Motor neuron (in vitro differentiated cells): Measurements from ENCODE around the gene CDH13. TPM values are rescaled to one million over a fixed set of nuclear protein-coding genes. Genes with fewer than 3 reads are reported as not detected.
A peak's percentile ranks its signal among the peaks of the same experiment; 100 is the strongest.

ENCODE experiments used
- ATAC-seq, 8 experiments: fragments of 200-7000 bp; cut with Tn5 transposase; replicated peaks in 6 of 8; 2 replicates each; pipeline ENCODE4 v1.8.0; 2021; ENCODE audit warnings: mild to moderate bottlenecking in 8 of 8, moderate library complexity in 8 of 8
- H3K27ac ChIP-seq, 2 donors: fragments of 250-450 bp; sonication (Bioruptor Pico); 2 replicates each; pipeline ENCODE4 v1.9.0; 2021; ENCODE audit warnings: antibody characterized with exemption in 2 of 2, mild to moderate bottlenecking in 2 of 2, moderate library complexity in 1 of 2
- H3K4me1 ChIP-seq, 2 donors: fragments of 250-450 bp; sonication (Bioruptor Pico); replicated peaks in 1 of 2; 2 replicates each; pipeline ENCODE4 v1.6.1; 2021; ENCODE audit warnings: antibody characterized with exemption in 2 of 2, mild to moderate bottlenecking in 2 of 2, moderate library complexity in 1 of 2
- H3K4me3 ChIP-seq, 5 donors: fragments of 250-450 bp; sonication (Bioruptor Pico); 2 replicates each; pipeline ENCODE4 v1.9.0; 2021; ENCODE audit warnings: antibody characterized with exemption in 5 of 5, mild to moderate bottlenecking in 5 of 5, moderate library complexity in 4 of 5
- WGBS, 10 experiments: fragments of 450-650 bp; shearing (Covaris generic); methylation state at CpG; one replicate each; pipeline ENCODE4 v1.0.0; 2022; 5-methylcytosine and 5-hydroxymethylcytosine counted together
- in situ Hi-C, 9 experiments: fragments of 400-800 bp; cut with MboI; loops; one replicate each; pipeline ENCODE4 v1.15.0; 2021; ENCODE audit warnings: low sequenced_read_pairs in 9 of 9, low pct_unique_long_range_greater_than_20kb in 2 of 9; ENCODE audit not compliant: unreplicated experiment in 9 of 9
- total RNA-seq, 8 experiments: library from RNA; unstranded; fragments of 300-600 nt; gene quantifications; 2 replicates each; pipeline versions ENCODE4 v1.2.3 to v1.2.4, GENCODE V29; 2022

CDH13 gene
- total RNA-seq, 8 experiments from 2014 or later = 0.42 to 10.3 (median 3.4) TPM

DNA sequence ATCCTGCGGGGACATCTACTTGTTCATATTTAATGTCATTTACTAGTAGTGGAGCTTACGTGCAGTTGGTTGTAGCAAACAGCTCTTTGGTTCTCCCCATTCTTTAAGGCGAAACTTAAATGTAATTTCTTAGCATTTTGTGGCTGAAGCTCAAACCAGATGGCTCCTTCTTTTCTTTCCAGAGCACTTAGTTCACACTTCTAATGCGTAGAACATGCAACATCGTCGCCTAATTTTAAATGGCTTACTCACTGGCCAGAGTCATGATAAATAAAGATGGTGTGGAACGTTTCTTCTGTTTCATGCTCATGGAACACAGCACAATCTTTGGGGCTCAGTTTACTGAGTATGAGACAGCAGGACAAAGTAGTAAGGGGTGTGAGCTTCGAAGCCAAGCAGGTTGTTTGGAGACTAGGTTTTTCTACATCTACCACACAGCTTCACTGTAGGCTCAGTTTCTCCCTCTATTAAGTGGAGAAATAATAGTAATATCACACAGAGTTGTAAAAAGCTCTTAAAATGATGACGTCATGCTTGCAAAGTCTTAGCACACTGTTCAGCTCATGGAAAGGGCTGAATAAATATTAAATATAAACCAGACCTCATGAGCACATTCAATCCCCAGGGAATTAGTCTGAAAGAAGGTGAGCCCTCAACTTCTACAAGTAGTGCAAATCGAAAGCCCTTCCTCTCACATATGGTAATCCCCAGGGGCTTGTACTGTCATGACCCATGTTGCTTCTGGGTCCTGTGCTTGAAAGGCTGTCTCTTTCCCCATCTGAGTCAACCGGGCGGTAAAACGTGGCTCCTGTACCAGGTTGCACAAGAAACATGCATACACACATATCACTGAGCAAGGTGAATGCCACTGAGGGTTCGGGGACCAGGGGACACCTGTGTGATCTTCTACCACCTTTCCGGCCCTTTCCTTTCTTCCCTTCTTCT lies 384.3 kb downstream of the CDH13 start:
- ATAC-seq = no peak
- Histone ChIP-seq H3K4me3 (no peak overlapping the region), H3K27ac (no peak overlapping the region), H3K4me1 (peaks cover 4 to 11% of the 10 kb centered on the region in 2 donors)
- 50 to 100% (median 80%) methylated on average over 1 to 11 of the region's 15 CpGs for WGBS, 10 experiments
- in situ Hi-C loops = no loop called here

DNA sequence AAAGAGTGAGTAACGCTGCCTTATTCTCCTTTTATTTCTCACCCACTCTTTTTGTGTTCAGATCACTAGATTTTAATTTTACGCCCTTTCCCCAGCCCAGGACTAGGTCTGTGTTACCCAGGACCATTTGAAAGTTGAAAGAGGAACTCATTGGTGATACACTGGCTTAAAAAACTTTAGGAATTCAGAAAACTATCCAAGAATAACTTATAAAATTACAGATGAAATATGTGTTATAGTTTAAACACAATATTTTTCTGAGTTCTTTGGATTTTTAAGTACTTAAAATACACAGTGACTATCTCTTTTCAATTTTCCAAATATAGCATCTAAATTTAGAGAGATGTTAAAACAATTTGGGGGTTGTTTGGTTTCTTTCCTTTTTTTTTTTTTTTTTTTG lies 385.2 kb downstream of the CDH13 start:
- WGBS, 10 experiments = 47 to 100% (median 93%) methylated on average over 1 to 2 of the region's 2 CpGs; no CpG with 5 or more reads in 1 of the 10 experiments
- H3K27ac ChIP-seq = no peak overlapping the region
- in situ Hi-C loops = no loop called here
- H3K4me1 ChIP-seq = peaks cover 5 to 14% of the 10 kb centered on the region in 2 donors
- ATAC-seq = no peak
- no peak overlapping the region for H3K4me3 ChIP-seq

DNA sequence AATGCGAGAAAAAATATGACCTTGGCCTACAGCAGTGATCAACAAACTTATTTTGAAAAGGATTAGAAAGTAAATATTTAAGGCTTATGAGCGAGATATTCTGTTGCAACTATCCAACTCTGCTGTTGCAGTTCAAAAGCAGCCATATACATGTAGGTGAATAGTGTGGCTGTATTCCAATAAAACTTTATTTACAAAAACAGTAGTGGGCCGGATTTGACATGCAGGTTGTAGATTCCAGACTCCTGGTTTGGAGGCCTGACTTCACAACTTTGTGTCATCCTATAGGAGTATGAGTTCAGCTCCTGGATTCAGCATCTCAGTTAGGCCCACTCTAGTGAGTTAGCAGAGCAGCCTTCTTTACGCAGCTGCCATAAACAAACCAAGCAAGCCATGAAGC lies 386.3 kb downstream of the CDH13 start:
- H3K4me1 ChIP-seq = peaks cover 5 to 14% of the 10 kb centered on the region in 2 donors
- in situ Hi-C loops = no loop called here
- WGBS, 10 experiments = 14 to 100% (median 94%) methylated on average over 1 to 4 of the region's 4 CpGs; no CpG with 5 or more reads in 2 of the 10 experiments
- no peak overlapping the region for H3K4me3 ChIP-seq
- ATAC-seq = no peak
- H3K27ac ChIP-seq = no peak overlapping the region

DNA sequence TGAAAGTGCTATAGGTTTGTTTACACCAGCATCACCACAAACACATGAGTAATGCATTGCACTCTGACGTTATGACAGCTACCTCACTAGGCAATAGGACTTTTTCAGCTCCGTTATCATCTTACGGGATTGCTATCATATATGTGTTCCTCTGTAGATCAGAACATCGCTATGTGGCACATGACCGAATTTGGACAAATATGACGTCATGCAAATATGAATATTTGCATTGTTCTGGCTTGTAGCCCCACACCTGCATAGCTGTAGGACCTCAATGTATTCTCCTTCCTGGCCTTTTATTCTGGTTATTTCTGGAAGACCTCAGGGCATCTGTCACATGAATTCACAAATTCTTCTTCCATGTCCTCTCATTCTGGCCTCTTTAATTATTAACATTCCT lies 393.2 kb downstream of the CDH13 start:
- no peak for ATAC-seq
- in situ Hi-C loops = no loop called here
- 79 to 100% (median 92%) methylated on average over 2 to 6 of the region's 6 CpGs for WGBS, 10 experiments
- H3K27ac ChIP-seq = no peak overlapping the region
- H3K4me1 ChIP-seq = peaks cover 5 to 16% of the 10 kb centered on the region in 2 donors
- H3K4me3 ChIP-seq = no peak overlapping the region

DNA sequence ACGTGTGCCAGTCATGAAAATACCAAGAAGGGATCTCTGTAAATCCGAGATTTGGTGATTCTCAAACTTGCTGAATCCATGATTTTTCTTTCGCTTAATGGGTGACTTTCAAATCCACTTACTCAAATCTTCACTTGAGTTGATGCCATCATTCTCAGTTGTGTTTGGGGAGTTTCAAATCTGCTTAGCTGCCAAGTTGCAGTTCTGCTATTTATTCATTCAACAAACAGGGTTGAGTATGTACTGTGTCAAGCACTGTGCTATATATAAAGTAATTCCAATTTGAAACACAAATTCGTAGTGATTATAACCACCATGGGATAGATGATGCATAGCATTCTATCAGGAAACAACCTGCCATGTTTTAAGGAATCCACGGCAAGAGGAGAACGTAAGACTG lies 394.3 kb downstream of the CDH13 start:
- 17 to 100% (median 83%) methylated on average over 2 to 6 of the region's 6 CpGs; no CpG with 5 or more reads in 1 of the 10 experiments for WGBS, 10 experiments
- H3K4me1 ChIP-seq = peaks cover 2 to 5% of the 10 kb centered on the region in 2 donors
- in situ Hi-C loops = no loop called here
- ATAC-seq = no peak
- no peak overlapping the region for H3K27ac ChIP-seq
- no peak overlapping the region for H3K4me3 ChIP-seq

DNA sequence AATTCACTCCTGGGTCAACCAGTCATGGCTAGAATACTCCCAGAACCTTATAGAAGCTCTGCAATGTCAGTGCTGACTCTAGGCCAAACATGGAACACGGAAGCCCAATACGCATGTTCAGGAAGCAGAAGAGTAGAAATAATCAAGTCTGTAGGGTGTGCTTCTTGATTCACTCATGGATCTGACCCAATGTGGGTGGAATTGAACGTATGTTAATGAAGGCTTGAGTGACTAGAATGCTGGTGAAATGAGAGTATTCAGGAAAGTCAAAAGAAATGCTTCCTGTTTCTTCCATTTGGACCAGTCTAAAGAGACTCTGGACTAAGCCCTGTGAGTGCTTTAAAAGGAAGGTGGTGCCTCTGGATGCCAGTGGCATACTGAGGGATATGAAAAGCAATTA lies 395.0 kb downstream of the CDH13 start:
- in situ Hi-C loops = no loop called here
- peak in 2 of 8 experiments; percentile 95 to 97 for ATAC-seq
- H3K4me1 ChIP-seq = peaks cover 0 to 2% of the 10 kb centered on the region in 2 donors
- H3K4me3 ChIP-seq = no peak overlapping the region
- H3K27ac ChIP-seq = no peak overlapping the region
- WGBS, 10 experiments = 0 to 100% (median 78%) methylated on average over 1 to 3 of the region's 3 CpGs; no CpG with 5 or more reads in 1 of the 10 experiments

DNA sequence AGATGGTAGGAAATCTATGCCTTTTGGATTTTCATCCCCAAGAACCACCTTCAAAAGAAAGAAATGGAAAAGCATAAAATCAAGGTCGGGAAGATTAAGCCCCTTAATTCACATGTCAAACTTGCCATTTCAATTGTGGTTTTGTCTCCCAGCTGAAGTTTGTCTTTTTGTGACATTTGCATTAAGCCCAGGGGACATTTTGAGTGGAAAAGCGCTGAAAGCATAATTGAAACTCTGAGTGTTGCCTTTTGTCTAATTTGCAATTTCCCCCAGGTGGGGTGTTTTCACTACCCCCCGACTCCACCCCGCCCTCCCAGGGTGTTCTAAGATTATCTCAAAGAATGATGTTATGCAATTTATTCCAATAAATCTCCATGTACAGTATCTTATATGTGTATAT lies 396.2 kb downstream of the CDH13 start:
- Histone ChIP-seq H3K4me1 (peaks cover 0 to 2% of the 10 kb centered on the region in 2 donors), H3K27ac (no peak overlapping the region), H3K4me3 (no peak overlapping the region)
- in situ Hi-C loops = no loop called here
- WGBS, 10 experiments = 0 to 80% (median 63%) methylated on average over 1 to 3 of the region's 4 CpGs; no CpG with 5 or more reads in 2 of the 10 experiments
- no peak for ATAC-seq

DNA sequence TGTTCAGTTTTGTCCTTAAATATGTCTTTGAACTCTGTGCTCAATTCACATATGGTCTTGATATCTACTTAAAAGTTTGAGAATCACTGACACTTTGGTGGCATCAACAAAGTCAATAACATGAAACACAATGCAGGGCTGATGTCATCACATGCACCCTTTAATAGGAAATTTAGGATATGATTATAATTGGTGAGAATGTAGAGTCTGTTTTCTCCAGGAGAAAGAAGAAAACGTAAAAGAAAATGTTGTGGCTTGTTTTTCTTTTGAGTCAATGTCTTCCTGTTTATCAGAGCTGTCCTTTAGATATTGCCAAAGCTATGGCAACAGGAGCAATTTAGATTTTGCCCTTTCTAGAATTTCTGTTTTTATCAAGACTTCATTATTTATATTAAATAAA lies 396.9 kb downstream of the CDH13 start:
- in situ Hi-C loops = no loop called here
- no peak overlapping the region for H3K4me3 ChIP-seq
- WGBS, 10 experiments = 0 to 100% (median 47%) methylated on average over 1 of the region's 1 CpG; no CpG with 5 or more reads in 2 of the 10 experiments
- peaks cover 0 to 2% of the 10 kb centered on the region in 2 donors for H3K4me1 ChIP-seq
- H3K27ac ChIP-seq = no peak overlapping the region
- ATAC-seq = no peak

DNA sequence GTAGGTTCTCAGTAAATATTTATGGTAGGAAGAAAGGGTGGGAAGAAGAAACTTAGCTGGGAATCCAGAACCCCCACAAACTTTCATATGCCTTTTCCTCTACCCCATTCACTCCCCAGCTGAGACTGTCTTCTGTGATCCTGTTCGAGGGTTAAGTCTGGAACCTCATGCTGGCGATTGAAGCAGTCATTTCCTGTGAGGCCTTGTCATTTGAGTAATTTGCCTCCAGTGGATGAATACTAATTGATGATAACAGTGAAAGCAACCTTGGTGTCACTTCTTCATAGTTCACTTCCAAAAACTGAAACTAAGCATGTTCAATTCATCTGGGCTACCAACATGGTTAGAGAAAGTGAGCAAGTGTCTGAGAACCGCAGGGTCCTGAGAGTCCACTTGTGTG lies 401.2 kb downstream of the CDH13 start:
- Histone ChIP-seq H3K27ac (no peak overlapping the region), H3K4me3 (no peak overlapping the region), H3K4me1 (peaks cover 3% of the 10 kb centered on the region in 2 donors)
- in situ Hi-C loops = no loop called here
- 8 to 83% (median 60%) methylated on average over 1 to 3 of the region's 3 CpGs; no CpG with 5 or more reads in 2 of the 10 experiments for WGBS, 10 experiments
- no peak for ATAC-seq

DNA sequence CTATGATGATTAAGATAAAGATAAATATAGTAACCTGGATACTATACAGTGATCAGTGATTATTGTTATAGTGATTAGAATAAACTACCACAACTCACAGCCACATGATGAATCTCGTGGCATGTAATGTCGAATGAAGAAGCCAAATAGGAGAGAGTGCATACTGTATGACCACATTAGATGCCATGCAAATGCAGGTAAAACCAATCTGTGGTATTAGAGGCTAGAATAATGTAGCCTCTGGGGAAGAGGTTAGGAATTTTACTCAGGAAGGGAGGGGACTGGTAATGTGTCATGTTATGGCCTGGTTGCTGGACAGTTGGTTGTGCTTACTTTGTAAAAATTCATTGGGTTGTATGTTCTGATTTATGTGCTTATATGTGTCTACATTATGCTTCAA lies 402.7 kb downstream of the CDH13 start:
- ATAC-seq = peak in 2 of 8 experiments; percentile 35 to 77
- 24 to 90% (median 63%) methylated on average over 1 to 2 of the region's 2 CpGs; no CpG with 5 or more reads in 5 of the 10 experiments for WGBS, 10 experiments
- in situ Hi-C loops = no loop called here
- Histone ChIP-seq H3K4me1 (peaks cover 3% of the 10 kb centered on the region in 2 donors), H3K4me3 (no peak overlapping the region), H3K27ac (no peak overlapping the region)

DNA sequence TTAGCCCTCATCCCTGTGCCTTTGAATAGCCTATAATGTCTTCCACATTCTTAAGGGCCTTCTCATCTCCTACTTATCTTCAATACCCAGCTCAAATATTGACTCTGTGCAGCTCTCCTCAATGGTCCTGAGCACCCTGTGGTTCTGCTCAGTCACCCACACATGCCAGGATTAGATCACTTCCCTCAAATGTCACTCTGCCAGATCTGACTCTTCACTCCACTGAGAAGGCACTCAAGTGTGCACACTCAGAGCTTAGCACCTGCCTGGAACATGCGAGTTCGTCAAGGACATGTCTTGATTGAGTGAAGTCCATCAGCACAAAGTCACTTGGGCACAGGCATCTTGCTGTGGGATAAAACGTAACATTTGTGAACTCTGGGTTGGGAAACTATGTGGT lies 404.8 kb downstream of the CDH13 start:
- WGBS, 10 experiments = 60 to 100% (median 89%) methylated on average over 1 to 3 of the region's 3 CpGs; no CpG with 5 or more reads in 4 of the 10 experiments
- H3K4me3 ChIP-seq = no peak overlapping the region
- no peak for ATAC-seq
- H3K4me1 ChIP-seq = peaks cover 3% of the 10 kb centered on the region in 2 donors
- in situ Hi-C loops = no loop called here
- H3K27ac ChIP-seq = no peak overlapping the region

DNA sequence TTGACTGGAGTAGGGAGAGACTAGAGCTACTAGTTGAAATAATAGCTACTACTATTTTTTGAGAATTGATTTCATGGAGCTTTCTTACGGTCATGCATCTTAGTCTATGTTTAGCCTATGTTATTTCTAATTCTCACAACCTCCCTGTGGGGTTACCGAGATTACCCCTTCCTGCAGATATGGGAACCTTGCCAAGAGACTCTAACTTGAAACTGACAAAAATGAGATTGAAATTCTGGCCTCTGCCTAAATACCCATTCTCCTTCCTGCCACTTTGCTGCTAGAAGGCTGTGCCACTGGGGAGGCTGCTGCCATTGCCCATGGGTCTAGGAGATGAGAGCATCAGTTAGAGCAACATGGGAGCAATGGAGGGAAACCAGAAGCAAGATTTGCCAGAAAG lies 410.3 kb downstream of the CDH13 start:
- Histone ChIP-seq H3K4me1 (no peaks in the 10 kb centered on the region), H3K27ac (no peak overlapping the region), H3K4me3 (no peak overlapping the region)
- in situ Hi-C loops = no loop called here
- no peak for ATAC-seq
- WGBS, 10 experiments = 31 to 100% (median 74%) methylated on average over 1 to 2 of the region's 2 CpGs; no CpG with 5 or more reads in 2 of the 10 experiments

DNA sequence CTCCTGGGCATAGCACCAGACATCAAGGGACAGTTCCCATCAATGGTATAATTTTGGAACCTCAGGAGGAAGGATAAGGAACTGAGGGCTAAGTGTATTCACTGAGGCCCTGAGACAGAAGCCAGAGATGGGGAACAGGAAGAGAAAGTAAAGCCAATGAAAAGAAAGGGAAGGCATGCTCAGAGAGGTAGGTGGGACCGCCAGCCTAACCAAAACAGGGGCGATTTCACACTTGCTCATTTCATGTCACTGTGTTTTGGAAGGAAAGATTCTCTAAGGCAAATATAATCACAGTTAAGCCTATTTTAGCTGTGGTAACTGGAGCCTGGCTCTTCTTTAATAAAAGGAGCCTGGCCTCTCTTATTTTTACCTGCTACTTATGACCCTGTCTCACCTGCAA lies 411.1 kb downstream of the CDH13 start:
- WGBS, 10 experiments = 29 to 100% (median 68%) methylated on average over 1 to 2 of the region's 2 CpGs; no CpG with 5 or more reads in 6 of the 10 experiments
- Histone ChIP-seq H3K27ac (no peak overlapping the region), H3K4me1 (no peaks in the 10 kb centered on the region), H3K4me3 (no peak overlapping the region)
- ATAC-seq = no peak
- in situ Hi-C loops = no loop called here
